ENCODE data around the gene RAET1G.
A peak's percentile ranks its signal among the peaks of the same experiment; 100 is the strongest.
"Not testable (repeated sequence)": the region's sequence is repeated elsewhere in the genome, so short reads cannot be mapped to it uniquely, and the experiment has no call there.

The RAET1G gene

DNA sequence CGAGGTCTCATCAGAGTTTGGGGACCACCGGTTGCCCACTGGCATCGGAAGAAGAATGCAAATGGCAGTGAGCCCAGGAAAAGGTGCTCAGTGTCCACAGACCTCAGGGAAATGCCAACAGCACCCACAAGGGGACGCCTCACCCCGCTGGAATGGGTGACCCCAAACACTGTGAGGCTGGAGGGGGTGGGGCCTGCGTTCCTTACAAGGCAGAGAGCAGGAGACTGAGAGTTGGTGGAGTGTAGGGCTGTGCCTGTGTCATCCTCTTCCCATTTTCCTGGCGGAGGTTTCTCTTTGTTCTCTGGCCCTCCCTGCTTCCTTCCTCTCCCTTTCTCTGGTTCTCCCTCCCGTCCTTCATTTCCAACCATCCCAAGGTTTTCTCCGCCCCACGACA is 31.0 kb upstream of the RAET1G start:
- not testable (repeated sequence) for DNase-seq (ENCODE audit: low read depth in 2 of 2)

DNA sequence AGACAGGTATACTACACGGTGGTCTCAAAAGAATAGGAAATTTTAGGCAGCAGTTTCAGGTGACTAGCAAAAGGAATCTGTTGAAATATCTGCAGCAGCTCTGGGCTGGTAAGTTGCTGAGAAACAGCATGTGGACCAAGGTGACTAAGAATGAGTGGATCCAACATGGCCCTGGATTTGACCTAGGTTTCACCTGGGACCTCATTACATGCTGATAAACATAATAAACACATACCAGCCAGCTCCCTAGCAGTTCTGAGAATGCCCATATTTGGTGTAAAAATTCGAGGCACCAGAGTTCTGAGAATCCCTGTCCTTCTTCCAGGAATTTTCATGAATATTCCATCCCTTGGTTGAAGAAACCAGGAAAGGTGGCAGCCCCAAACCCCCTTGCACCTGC is 30.5 kb upstream of the RAET1G start:
- DNase-seq (ENCODE audit: low read depth in 2 of 2): not testable (repeated sequence)

DNA sequence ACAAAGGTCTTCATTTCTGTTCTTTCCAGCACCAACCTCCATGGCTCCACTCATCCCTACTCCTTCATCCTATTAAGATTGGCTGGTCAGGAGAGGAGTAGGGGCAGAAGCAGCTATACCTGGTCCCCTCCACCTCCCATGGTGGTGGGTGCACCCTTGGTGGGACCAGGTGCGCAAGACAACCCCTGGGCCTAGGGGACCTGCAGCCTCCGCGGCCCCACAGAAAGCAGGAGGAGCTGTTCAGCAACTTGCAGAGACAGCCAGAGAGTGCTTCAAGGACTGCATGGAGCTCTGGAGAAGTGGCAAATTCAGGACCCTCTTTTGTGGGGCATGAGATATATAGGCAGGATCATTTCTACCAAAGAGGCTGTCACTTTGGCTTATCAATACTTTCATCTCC is 28.7 kb upstream of the RAET1G start:
- DNase-seq (ENCODE audit: low read depth in 2 of 2): no peak

DNA sequence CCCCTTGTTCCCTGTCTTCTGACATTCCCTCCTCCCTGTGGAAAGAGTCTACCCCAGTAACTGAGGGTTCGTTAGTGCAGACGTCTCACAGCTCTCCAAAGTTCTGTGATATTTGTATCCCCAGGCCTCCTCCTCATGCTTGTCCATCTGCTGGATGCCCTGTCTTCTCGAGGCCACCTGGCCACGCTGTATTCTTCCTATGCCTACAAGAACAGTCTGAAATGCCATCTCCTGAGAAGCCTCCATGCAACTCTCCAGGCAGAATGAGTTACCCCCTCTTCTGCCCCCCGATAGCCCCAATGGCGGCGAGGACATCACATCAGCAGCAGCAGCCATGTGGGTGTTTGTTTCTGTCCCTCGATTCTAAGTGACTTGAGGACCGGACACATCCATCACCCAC is 28.2 kb upstream of the RAET1G start:
- DNase-seq (ENCODE audit: low read depth in 2 of 2): no peak

DNA sequence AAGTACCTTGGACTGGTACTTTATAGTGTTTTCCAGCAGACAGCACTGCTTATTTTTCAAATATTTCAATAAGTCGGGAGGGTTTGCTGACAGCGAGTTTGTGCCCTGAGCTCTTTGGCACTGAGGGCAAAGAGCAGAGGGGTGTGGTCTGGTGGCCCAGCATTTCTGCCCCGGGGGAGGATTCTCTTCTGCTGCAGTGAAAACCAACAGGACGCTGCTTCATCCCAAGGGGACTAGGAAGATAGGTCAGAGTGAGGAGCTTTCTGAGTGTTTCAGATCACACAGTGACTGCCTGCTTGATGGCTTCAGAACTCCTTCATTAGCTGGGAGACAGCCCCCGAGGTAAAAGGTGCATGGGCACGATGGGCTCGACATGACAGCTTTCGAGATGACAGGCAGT is 27.5 kb upstream of the RAET1G start:
- DNase-seq (ENCODE audit: low read depth in 2 of 2): no peak

DNA sequence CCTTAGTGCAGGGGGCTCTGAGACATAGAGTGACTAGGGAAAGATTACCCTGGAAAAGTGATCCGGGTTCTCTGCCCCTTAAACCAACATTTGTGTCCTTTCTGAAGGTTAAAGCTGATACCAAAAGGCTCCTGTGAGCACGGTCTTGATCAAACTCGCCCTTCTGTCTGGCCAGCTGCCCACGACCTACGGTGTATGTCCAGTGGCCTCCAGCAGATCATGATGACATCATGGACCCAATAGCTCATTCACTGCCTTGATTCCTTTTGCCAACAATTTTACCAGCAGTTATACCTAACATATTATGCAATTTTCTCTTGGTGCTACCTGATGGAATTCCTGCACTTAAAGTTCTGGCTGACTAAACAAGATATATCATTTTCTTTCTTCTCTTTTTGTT is 25.7 kb upstream of the RAET1G start:
- no peak for DNase-seq (ENCODE audit: low read depth in 2 of 2)

DNA sequence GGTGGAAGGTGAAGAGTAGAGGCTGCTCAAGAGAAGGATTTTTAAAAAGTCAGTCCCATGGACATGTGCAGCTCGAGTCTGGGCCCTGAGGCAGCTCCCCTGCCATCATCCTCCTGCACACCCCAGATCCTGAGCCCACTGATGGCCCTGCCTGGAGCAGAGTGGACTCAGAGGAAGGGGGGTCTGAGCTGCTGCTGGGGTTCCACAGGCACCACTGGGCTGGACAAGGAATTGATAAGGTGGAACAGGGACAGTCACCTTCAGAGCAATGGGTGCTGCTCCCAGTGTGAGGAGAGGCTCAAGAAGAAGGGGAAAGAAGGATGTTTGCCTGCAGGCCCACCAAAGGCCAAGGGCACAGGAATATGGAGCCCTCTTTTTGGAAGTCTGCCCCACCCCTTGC is 25.1 kb upstream of the RAET1G start:
- DNase-seq (ENCODE audit: low read depth in 2 of 2): no peak

DNA sequence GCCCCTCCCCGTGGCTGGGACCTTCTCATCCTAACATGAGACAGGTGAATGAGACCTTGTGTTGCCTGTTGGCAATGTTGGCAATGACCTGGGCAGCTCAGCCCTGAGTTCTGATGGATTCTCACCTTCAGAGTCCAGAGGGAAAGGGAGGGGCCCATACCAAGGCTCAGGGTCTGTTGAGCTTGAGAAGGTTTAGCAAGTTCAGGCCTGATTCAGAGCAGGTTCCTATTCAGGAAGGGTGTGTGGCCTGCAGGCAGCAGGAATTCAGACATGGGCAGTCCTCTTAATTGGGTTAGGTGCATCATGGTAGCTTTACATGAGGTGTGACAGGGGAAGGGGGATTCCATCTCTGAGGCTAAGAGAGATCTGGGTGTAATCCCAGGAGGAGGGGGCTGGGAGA is 24.6 kb upstream of the RAET1G start:
- not testable (repeated sequence) for DNase-seq (ENCODE audit: low read depth in 2 of 2)

DNA sequence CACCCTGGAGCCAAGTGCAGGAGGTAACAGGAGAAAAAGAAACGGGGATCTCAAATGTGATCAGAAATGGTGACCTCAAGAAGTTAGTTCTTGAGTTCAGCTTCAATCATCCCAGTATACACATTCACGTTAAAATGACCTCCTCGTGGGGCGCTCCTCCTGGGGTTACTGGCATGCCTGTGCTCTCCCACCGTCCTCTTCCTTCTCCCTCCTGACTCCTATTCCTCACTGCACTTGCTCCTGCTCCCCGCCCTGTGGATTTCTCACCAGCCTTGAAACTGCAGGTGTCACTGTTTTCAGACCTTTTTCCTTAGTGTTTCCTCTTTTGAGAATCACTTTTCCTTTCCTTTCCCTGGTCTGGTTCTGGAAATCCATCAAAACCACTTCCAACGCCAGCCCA is 23.7 kb upstream of the RAET1G start:
- DNase-seq (ENCODE audit: low read depth in 2 of 2): not testable (repeated sequence)

DNA sequence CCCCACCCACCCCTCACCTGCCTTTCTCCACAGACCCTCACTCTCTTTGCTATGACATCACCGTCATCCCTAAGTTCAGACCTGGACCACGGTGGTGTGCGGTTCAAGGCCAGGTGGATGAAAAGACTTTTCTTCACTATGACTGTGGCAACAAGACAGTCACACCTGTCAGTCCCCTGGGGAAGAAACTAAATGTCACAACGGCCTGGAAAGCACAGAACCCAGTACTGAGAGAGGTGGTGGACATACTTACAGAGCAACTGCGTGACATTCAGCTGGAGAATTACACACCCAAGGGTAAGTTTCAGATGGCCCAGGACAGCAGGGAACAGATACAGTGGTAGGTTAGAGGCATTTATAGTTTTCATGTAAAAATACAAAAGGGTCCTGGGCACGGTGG is 22.4 kb upstream of the RAET1G start:
- not testable (repeated sequence) for DNase-seq (ENCODE audit: low read depth in 2 of 2)

DNA sequence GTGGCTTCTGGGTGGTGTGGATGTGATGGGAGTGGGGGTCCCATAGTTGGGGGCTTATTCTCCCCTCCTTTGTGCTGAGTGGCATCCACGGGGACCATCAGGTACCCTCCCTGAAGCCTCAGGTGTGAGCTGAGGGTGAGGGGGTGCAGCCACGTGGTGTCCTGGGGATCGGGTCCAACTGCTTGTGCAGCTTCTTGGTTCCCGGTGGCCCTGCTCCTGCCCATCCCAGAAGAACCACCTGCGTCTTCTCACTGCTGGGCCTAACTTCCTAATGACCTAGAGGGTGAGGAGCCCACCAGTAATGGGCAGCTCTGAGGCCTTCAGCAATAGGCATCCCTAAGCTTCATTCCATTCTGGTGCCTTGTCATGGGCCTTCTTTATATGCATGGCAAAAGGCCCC is 20.4 kb upstream of the RAET1G start:
- not testable (repeated sequence) for DNase-seq (ENCODE audit: low read depth in 2 of 2)

DNA sequence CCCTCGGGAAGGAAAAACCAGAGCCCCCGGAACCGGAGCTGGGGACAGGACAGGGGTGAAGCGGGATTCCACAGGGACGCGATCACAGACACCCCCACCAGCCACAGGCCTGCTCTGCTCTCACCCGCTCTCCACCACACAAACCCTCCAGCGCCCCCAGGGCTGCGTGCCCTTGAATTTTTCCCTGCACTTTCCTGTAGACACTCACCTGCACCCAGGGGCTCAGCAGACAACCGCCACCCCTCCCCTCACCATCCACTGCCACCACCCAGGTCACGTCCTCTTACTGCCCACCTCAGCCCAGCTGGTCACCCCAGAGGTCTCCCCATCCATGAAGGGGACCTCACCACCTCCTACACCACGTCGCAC is 19.5 kb upstream of the RAET1G start:
- no peak for DNase-seq (ENCODE audit: low read depth in 2 of 2)

DNA sequence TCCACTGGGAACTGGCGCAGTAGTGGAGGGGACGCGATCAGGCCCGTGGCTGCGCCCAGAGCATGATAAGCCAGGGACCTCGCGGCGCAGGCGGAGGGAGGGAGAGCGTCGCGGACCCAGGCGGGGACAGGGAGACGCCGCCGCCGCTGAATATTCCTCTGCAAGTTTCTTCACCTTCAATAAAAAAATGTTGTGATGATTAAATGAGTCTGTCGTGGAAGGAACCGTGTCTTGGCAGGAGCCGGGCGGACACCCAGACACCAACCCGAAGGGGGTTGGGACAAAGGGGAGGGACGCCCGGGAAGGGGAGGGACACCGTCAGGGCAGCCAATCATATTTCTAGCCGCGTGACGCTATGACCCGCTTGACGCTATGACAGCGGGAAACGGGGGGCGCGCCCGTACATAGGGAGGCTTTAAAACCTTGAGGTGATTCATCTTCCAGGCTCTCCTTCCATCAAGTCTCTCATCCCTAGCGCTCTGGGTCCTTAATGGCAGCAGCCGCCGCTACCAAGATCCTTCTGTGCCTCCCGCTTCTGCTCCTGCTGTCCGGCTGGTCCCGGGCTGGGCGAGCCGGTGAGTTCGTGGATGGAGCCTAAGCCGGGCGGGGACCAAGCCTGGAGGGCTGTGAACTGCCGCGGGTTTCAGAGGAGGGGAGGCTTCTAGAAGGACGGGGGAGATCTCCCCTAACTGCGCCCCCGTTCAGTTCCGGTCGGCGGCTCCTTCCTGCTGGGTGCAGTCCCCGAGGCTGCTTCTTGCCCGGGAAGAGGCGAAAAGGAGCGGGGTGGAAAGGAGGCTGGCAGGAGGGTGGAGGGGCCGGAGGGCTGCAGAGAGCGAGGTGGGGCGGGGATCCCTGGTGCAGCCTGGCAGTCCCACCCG is 18.9 kb upstream of the RAET1G start, which contains the start of gene ULBP2:
Gene ULBP2 (plus strand): TSS at position 432 of the 878 bp plus-strand sequence. CDS start 59 bp downstream, at position 491.
- peak; percentile 78 to 82 for DNase-seq (ENCODE audit: low read depth in 2 of 2)

DNA sequence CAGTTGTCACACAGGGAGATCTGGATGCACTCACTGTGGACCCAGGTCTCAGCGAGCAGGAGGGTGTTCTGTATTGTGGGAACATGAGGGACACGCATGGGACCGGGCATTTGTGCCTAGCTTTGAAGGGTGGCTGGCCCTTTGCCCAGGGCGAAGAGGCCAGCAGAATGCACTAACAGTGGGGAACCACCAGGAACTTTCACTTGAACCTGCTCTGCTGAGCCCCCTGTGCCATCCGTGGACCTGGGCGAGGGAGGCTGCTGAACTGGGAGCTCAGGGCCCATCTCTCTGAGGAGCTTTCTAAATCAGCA is 17.7 kb upstream of the RAET1G start:
- DNase-seq (ENCODE audit: low read depth in 2 of 2): no peak

DNA sequence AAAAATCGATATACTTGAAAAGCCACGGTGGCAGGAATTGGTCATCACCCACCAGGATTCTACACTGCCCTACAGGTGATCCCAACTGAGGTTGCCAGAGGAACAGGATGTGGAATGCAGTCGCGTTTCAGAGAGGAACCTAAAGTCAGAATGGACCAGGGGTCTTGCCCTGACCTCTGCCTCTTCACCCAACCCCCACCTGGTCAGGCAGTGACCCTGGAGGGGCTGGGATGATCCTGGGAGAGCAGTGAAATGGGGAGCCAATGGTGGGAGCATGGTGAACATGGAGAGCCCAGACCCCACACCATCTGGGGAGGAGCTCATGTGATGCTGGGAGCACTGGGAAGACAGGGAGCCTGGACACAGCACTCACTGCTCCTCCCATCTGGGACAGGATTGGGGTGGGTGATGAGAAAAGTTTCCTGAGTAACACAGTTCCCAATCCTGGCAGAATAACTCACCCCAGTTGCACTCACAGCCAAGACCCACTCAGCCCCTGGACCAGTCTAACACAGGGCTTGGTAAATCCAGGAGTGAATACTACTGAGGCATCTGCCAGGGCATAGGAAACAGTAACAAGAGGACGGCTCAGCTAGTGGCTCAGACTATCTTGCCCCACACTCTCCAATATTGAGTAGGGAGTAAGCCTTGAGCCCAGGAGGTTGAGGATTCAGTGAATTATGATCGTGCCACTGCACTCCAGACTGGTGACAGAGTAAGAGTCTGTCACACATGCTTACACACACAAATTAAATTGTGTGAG is 17.2 kb upstream of the RAET1G start:
- no peak for DNase-seq (ENCODE audit: low read depth in 2 of 2)

DNA sequence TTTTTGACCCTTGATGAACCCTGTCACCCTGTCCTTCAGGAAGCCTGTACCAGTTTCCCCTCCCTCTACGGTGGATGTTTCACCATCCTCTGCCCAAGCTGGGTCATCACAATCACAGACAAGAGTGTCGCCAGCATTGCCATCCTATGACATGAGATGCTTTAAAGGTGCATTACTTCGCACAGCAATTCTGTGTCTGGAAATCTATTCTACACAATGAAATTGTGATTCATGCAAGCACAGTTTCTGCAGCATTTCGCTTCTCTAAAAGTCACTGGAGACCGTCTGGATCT is 16.4 kb upstream of the RAET1G start:
- no peak for DNase-seq (ENCODE audit: low read depth in 2 of 2)

DNA sequence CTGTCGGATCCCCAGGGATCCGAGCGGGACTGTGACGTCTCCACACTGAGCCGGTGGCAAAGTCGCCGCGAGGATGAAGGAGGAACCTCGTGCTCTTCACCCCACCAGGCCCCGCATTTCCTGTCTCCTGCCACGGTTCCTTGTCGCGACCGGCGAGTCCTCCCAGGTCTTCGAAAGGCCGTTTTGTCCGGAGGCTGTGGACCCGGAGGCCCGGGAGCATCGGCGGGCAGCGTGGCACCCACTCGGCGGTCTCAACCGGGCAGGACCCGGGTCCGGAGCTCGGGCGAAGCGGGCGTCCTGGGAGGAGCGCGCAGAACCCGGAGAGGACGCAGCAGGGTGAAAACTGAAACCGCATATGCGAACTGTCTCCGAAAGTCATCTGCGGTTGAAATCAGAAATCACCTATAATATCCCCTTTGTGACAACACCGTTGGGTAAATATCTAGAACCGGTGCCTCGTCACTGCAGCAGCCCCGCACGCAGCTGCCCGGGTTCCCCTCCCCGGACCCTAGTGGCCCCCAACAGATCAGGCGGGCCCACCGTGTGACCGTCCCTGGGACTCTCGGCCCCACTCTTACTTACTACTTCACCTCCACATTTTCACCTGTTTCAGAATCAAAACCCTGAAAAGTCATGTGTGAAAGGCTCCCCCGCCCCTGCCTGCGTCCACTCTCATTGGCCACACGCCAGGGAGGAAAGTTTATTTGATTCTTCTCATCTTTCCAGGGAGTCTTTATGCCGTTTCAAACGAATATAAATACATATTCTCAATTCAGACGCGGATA is 15.8 kb upstream of the RAET1G start:
- DNase-seq (ENCODE audit: low read depth in 2 of 2): no peak

DNA sequence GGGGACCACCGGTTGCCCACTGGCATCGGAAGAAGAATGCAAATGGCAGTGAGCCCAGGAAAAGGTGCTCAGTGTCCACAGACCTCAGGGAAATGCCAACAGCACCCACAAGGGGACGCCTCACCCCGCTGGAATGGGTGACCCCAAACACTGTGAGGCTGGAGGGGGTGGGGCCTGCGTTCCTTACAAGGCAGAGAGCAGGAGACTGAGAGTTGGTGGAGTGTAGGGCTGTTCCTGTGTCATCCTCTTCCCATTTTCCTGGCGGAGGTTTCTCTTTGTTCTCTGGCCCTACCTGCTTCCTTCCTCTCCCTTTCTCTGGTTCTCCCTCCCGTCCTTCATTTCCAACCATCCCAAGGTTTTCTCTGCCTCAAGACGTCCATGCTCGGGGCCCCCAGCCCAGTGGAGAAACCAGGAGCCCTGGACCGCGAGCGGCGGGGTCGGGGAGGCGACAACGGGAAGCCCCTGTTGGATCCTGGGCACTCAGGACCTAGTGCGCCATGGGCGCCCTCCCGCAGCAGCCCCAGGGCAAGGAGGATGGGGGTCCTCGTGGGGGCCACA is 15.2 kb upstream of the RAET1G start:
- DNase-seq (ENCODE audit: low read depth in 2 of 2): not testable (repeated sequence)

DNA sequence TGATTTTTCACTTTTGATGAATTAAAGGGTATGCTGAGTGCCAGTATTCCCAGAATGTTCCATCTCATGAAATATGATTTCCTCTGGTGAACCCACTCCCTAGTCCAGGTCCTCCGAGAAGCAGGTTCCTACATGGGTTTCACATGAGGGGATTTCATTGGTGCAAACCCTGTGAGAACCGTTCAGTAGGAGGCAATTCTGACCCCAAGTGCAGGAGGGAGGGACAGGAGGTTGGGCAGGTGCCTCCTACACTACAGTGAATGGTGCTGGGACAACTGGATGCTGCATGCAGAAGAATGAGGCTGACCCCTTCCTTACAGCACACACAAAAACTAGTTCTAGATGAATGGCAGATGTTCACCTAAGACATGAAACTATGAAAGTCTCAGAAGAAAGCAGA is 13.8 kb upstream of the RAET1G start:
- DNase-seq (ENCODE audit: low read depth in 2 of 2): no peak

DNA sequence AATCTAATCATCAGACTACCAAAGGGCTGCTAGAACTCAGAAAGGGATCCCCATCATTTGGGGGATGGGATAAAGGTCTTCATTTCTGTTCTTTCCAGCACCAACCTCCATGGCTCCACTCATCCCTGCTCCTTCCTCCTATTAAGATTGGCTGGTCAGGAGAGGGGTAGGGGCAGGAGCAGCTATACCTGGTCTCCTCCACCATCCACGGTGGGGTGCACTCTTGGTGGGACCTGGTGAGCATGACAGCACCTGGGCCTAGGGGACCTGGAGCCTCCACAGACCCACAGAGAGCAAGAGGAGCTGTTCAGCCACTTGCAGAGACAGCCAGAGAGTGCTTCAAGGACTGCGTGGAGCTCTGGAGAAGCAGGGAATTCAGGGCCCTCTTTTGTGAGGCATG is 12.7 kb upstream of the RAET1G start:
- DNase-seq (ENCODE audit: low read depth in 2 of 2): no peak

DNA sequence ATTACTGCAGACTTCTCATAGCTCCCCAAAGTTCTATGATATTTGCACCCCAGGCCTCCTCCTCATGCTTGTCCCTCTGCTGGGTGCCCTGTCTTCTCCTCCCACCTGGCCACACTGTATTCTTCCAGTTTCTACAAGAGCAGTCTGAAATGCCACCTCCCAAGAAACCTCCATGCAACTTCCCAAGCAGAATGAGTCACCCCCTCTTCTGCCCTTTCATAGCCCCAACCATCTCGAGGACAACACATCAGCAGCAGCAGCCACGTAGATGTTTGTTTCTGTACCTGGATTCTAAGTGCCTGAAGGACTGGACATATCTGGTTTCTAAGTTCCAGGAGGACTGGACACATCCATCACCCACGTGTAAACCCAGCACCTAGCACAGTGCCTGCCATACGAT is 12.3 kb upstream of the RAET1G start:
- DNase-seq (ENCODE audit: low read depth in 2 of 2): no peak
